Mesothelial cell of epicardium (in vitro differentiated cells): ENCODE data around the gene RPS10. TPM values are rescaled to one million over a fixed set of nuclear protein-coding genes. Genes with fewer than 3 reads are reported as not detected.
"Not testable (repeated sequence)": the region's sequence is repeated elsewhere in the genome, so short reads cannot be mapped to it uniquely, and the experiment has no call there.

Experiments used
- DNase-seq, 2 experiments: peaks; one replicate each; pipeline ENCODE4 v3.0.0; 2021; ENCODE audit warnings: low spot score in 2 of 2; ENCODE audit not compliant: unreplicated experiment in 2 of 2
- H3K27ac Mint-ChIP-seq: 2 replicates; pipeline ENCODE4 v1.8.0; 2021; ENCODE audit warnings: mixed read lengths
- H3K27me3 Mint-ChIP-seq: 2 replicates; pipeline ENCODE4 v1.8.0; 2021; ENCODE audit warnings: low read depth, mixed read lengths
- H3K36me3 Mint-ChIP-seq: 2 replicates; pipeline ENCODE4 v1.8.0; 2021; ENCODE audit warnings: mixed read lengths
- H3K4me1 Mint-ChIP-seq: 2 replicates; pipeline ENCODE4 v1.8.0; 2021; ENCODE audit warnings: mixed read lengths
- H3K4me3 Mint-ChIP-seq: 2 replicates; pipeline ENCODE4 v1.8.0; 2021; ENCODE audit warnings: mild to moderate bottlenecking, moderate library complexity, mixed read lengths
- H3K9me3 Mint-ChIP-seq: 2 replicates; pipeline ENCODE4 v1.8.0; 2021; ENCODE audit warnings: mixed read lengths
- total RNA-seq: library from RNA; stranded (reverse); gene quantifications from 3 replicates; pipeline ENCODE4 v1.2.1, GENCODE V29; 2021
- TF ChIP-seq, protein P1 (sequence below): fragments of 200-600 bp; sonication (generic); IDR thresholded peaks from one replicate; pipeline ENCODE4 v1.5.0; 2021; ENCODE audit warnings: antibody characterized with exemption; ENCODE audit not compliant: unreplicated experiment

The RPS10 gene
- total RNA-seq, 1 donor from 2014 or later: 1,317 TPM

- TF ChIP-seq, protein P1, sequence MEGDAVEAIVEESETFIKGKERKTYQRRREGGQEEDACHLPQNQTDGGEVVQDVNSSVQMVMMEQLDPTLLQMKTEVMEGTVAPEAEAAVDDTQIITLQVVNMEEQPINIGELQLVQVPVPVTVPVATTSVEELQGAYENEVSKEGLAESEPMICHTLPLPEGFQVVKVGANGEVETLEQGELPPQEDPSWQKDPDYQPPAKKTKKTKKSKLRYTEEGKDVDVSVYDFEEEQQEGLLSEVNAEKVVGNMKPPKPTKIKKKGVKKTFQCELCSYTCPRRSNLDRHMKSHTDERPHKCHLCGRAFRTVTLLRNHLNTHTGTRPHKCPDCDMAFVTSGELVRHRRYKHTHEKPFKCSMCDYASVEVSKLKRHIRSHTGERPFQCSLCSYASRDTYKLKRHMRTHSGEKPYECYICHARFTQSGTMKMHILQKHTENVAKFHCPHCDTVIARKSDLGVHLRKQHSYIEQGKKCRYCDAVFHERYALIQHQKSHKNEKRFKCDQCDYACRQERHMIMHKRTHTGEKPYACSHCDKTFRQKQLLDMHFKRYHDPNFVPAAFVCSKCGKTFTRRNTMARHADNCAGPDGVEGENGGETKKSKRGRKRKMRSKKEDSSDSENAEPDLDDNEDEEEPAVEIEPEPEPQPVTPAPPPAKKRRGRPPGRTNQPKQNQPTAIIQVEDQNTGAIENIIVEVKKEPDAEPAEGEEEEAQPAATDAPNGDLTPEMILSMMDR: no peak
- Mint-ChIP-seq H3K9me3 (no peaks in the 10 kb centered on the region), H3K4me3 (no peak overlapping the region), H3K4me1 (peaks cover 4% of the 10 kb centered on the region), H3K27me3 (no peaks in the 10 kb centered on the region), H3K27ac (no peak overlapping the region), H3K36me3 (no peaks in the 10 kb centered on the region)
- no peak for DNase-seq
Measured at GRCh38 chr6:34378470-34378869, 47.4 kb downstream of the RPS10 start.

GRCh38 chr6:34377984-34378383 is 47.9 kb downstream of the RPS10 start:
- Mint-ChIP-seq H3K27ac (no peak overlapping the region), H3K36me3 (no peaks in the 10 kb centered on the region), H3K27me3 (no peaks in the 10 kb centered on the region), H3K9me3 (no peaks in the 10 kb centered on the region), H3K4me1 (peaks cover 2% of the 10 kb centered on the region), H3K4me3 (no peak overlapping the region)
- DNase-seq: no peak
- TF ChIP-seq, protein P1: no peak

DNA sequence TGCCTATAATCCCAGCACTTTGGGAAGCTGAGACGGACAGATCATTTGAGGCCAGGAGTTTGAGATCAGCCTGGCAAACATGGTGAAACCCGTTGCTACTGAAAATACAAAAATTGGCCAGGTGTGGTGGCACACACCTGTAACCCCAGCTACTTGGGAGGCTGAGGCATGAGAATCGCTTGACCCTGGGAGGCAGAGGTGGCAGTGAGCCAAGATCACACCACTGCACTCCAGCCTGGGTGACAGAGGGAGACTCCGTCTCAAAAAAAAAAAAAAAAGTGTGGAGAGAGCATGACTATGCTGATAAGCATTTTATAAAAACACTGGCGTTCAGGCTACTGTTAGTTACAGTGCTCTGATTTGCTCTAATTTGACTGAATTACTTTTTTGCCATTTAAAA is 48.3 kb downstream of the RPS10 start:
- H3K9me3 Mint-ChIP-seq, H3K27ac Mint-ChIP-seq, H3K4me1 Mint-ChIP-seq, DNase-seq, H3K4me3 Mint-ChIP-seq, H3K27me3 Mint-ChIP-seq, H3K36me3 Mint-ChIP-seq: not testable (repeated sequence)

- peaks cover 2% of the 10 kb centered on the region for H3K36me3 Mint-ChIP-seq
- H3K4me1 Mint-ChIP-seq: peaks cover 2% of the 10 kb centered on the region
- no peaks in the 10 kb centered on the region for H3K27me3 Mint-ChIP-seq
- H3K27ac Mint-ChIP-seq: no peak overlapping the region
- H3K9me3 Mint-ChIP-seq: no peaks in the 10 kb centered on the region
- H3K4me3 Mint-ChIP-seq: no peak overlapping the region
- TF ChIP-seq, protein P1: no peak
- no peak for DNase-seq
Measured at GRCh38 chr6:34375833-34376232, 50.0 kb downstream of the RPS10 start.

GRCh38 chr6:34374508-34374907 is 51.4 kb downstream of the RPS10 start:
- no peaks in the 10 kb centered on the region for H3K9me3 Mint-ChIP-seq
- no peak overlapping the region for H3K4me3 Mint-ChIP-seq
- H3K4me1 Mint-ChIP-seq: peaks cover 2% of the 10 kb centered on the region
- no peaks in the 10 kb centered on the region for H3K27me3 Mint-ChIP-seq
- peaks cover 5% of the 10 kb centered on the region for H3K36me3 Mint-ChIP-seq
- no peak overlapping the region for H3K27ac Mint-ChIP-seq
- no peak for DNase-seq
- TF ChIP-seq, protein P1: no peak

GRCh38 chr6:34374069-34374468 is 51.8 kb downstream of the RPS10 start:
- H3K9me3 Mint-ChIP-seq: no peaks in the 10 kb centered on the region
- H3K4me3 Mint-ChIP-seq: no peak overlapping the region
- H3K27me3 Mint-ChIP-seq: no peaks in the 10 kb centered on the region
- no peak for DNase-seq
- TF ChIP-seq, protein P1: no peak
- peaks cover 2% of the 10 kb centered on the region for H3K4me1 Mint-ChIP-seq
- H3K27ac Mint-ChIP-seq: no peak overlapping the region
- peaks cover 5% of the 10 kb centered on the region for H3K36me3 Mint-ChIP-seq
